SJSA1 (cell line): ENCODE measurements around the gene RASSF1. TPM values are rescaled to one million over a fixed set of nuclear protein-coding genes. Genes with fewer than 3 reads are reported as not detected.

ENCODE experiments used
- DNase-seq, 2 experiments: peaks; one replicate each; pipeline ENCODE4 v3.0.0-alpha.2; 2015 to 2020; ENCODE audit warnings: low spot score in 2 of 2, low read depth in 1 of 2
- H3K27ac ChIP-seq: fragments of 250-450 bp; sonication (Bioruptor Pico); 2 replicates; pipeline ENCODE4 v1.5.1; 2020; ENCODE audit warnings: mild to moderate bottlenecking, moderate library complexity
- H3K27me3 ChIP-seq: fragments of 250-450 bp; sonication (Bioruptor Pico); replicated peaks from 2 replicates; pipeline ENCODE4 v1.5.1; 2020; ENCODE audit warnings: mild to moderate bottlenecking, moderate library complexity
- H3K36me3 ChIP-seq: fragments of 250-450 bp; sonication (Bioruptor Pico); 2 replicates; pipeline ENCODE4 v1.5.1; 2020; ENCODE audit warnings: mild to moderate bottlenecking
- H3K4me1 ChIP-seq: fragments of 250-450 bp; sonication (Bioruptor Pico); replicated peaks from 2 replicates; pipeline ENCODE4 v1.6.1; 2021; ENCODE audit warnings: mild to moderate bottlenecking
- H3K4me3 ChIP-seq: fragments of 250-450 bp; sonication (Bioruptor Pico); 2 replicates; pipeline ENCODE4 v1.5.1; 2020; ENCODE audit warnings: mild to moderate bottlenecking
- H3K9me3 ChIP-seq: fragments of 250-450 bp; sonication (Bioruptor Pico); replicated peaks from 2 replicates; pipeline ENCODE4 v1.5.1; 2020; ENCODE audit warnings: mild to moderate bottlenecking
- total RNA-seq: library from RNA; depleted of rRNA; stranded (reverse); fragments of >200 nt; shearing (Covaris generic); gene quantifications from 2 replicates; pipeline ENCODE4 v1.2.3, GENCODE V29; 2014

RASSF1 gene
- total RNA-seq, 1 experiment from 2014 or later: 21.1 TPM

DNA sequence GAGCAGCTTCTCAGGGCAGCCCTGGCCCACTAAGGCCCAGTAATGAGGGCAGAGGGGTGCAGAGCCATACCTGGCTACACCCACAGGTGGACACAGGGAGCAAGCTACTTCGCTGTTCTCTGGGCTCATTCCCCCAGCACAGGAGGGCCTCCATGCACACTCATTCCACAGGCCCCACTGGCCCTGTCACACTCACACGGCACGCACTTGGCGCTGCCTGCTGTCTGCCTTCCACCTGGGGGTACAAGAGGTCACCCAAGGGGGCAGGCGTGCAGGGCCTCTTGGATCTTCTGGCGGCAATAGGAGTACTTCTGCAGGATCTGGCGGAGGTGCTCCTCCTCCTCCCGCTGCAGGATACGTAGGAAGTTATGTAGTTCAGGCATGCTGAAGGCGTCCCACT, 10.3 kb downstream of the RASSF1 start:
- H3K36me3 ChIP-seq: peaks cover 65% of the 10 kb centered on the region
- H3K4me1 ChIP-seq: peaks cover 17% of the 10 kb centered on the region
- no peak overlapping the region for H3K4me3 ChIP-seq
- no peaks in the 10 kb centered on the region for H3K9me3 ChIP-seq
- H3K27ac ChIP-seq: no peak overlapping the region
- H3K27me3 ChIP-seq: no peaks in the 10 kb centered on the region
- no peak for DNase-seq

DNA sequence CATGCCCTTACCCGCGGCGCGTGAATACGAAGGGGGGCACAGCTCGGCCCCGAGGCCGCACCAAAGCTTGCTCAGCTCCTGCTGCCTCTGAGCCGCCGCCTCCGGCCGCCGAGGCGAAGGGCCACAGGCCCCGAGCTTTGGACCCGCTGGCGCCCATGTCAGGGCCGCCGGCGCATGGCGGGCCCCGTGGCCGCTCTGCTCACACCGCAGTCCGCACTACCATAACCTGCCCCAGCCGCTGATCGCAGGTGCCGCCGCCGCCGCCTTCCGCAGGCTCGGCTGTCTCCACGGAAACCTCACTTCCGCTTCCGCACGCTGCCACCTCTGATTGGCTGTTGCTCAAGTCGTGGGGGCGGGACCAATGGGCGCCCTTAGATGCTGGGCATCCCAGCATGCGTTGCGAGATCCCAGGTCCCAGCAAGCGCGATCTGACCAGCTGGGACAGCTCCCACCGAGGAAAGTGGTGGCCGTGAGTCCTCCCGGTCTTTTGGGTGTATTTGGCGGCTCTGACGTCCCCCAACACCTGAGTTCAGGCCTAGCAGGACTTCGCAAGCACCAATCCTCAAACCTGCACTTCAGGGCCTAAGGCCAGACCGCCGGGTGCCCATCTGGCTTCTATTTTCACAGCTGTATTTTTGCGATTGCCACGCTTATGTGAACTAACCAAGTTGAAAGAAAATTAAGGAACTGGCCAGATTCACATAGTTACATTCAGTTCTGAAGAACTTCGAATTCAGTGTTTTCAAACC, 12.5 kb downstream of the RASSF1 start, which contains the start of gene TUSC2:
Gene TUSC2 (minus strand): TSS at position 281 of the 749 bp plus-strand sequence. CDS start 124 bp downstream, at position 157.
- peak; percentile 76 to 93 for DNase-seq
- H3K27me3 ChIP-seq: no peaks in the 10 kb centered on the region
- H3K4me3 ChIP-seq: peak within 1 kb of the TSS; percentile 76

GRCh38 chr3:50327129-50327528, 13.5 kb downstream of the RASSF1 start:
- no peak overlapping the region for H3K27ac ChIP-seq
- DNase-seq: no peak
- H3K4me3 ChIP-seq: peak overlapping the region; percentile 76
- peaks cover 14% of the 10 kb centered on the region for H3K4me1 ChIP-seq
- H3K36me3 ChIP-seq: peaks cover 53% of the 10 kb centered on the region
- no peaks in the 10 kb centered on the region for H3K9me3 ChIP-seq
- H3K27me3 ChIP-seq: no peaks in the 10 kb centered on the region

More for the DNA sequence above, 12.5 kb downstream of the RASSF1 start, which contains the start of gene TUSC2:
- no peaks in the 10 kb centered on the region for H3K9me3 ChIP-seq
- no peak within 1 kb of the TSS for H3K27ac ChIP-seq
- peaks cover 61% of the 10 kb centered on the region for H3K36me3 ChIP-seq
- peaks cover 14% of the 10 kb centered on the region for H3K4me1 ChIP-seq

DNA sequence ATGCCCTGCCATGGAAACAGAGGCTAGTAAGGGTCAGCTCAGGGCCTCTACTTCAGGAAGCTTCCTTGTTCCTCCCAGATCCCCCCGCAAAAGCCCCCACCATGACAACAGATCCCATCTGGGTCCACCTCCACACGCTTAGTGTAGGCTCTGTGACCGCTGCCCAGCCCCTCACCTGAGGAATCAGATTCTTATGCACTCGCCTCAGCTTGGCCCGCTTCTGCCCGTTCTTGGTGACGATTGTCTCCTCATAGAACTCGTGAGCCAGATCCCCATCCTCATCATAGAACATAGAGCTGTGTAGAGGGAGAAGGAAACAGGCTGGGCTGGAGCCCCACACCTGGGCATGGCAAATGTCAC, 14.5 kb downstream of the RASSF1 start:
- H3K9me3 ChIP-seq: no peaks in the 10 kb centered on the region
- no peaks in the 10 kb centered on the region for H3K27me3 ChIP-seq
- no peak overlapping the region for H3K27ac ChIP-seq
- peaks cover 45% of the 10 kb centered on the region for H3K36me3 ChIP-seq
- H3K4me3 ChIP-seq: no peak overlapping the region
- peaks cover 22% of the 10 kb centered on the region for H3K4me1 ChIP-seq
- DNase-seq: no peak

DNA sequence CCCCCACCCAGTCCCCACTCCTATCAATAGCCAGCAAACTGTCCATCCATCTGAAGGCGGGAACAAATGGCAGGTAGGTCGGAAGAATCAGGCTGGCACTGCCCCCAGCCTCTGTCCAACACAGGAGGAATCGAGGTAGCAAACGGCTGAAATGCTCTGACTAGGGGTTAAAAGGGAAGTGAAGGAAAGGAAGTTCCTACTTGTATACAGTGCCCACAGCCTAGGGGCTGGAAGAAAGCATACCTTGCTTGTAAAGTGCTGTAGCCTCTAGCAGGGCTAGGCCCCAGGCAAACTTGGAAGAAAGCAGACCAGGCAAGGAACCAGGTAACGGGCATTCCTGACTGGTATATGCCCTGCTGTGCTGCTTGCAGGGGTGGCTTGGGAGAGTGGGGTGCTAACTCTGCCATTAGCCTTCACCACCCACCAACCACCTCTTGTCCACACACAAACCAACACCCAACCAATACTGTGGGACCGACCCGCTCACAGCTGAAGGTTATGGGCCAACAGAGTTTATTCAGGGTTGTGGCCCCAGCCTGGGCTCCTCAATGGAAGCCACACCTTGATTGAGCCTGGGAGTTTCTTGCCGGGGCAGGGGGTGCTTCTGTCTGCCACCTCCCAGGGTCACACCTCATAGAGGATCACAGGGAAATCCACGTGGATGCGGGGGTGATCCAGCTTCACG, 15.0 kb downstream of the RASSF1 start:
- no peak for DNase-seq
- Histone ChIP-seq H3K36me3 (peaks cover 43% of the 10 kb centered on the region), H3K9me3 (no peaks in the 10 kb centered on the region), H3K4me1 (peaks cover 24% of the 10 kb centered on the region), H3K27ac (no peak overlapping the region), H3K4me3 (no peak overlapping the region), H3K27me3 (no peaks in the 10 kb centered on the region)

DNA sequence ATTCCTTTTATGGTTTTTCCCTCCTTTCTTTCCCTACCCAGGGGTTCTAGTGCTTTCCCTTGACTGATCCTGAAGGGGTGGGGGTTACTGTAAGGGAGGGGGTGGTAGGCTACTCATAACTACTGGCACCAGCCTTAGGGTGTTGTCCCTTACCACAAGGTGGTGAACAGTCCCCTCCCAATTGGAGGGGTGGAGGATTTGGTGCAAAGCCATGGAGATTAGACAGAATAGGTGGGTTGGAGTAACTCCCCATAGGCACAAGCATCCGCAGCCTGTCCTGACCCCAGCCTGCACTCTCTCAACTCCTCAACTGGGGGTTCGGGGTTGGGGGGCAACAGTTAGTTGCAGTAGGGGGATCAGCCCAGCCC, 15.5 kb downstream of the RASSF1 start:
- Histone ChIP-seq H3K36me3 (peaks cover 37% of the 10 kb centered on the region), H3K4me1 (peaks cover 29% of the 10 kb centered on the region), H3K9me3 (no peaks in the 10 kb centered on the region), H3K4me3 (no peak overlapping the region), H3K27me3 (no peaks in the 10 kb centered on the region), H3K27ac (no peak overlapping the region)
- DNase-seq: no peak

GRCh38 chr3:50324351-50325112, 16.1 kb downstream of the RASSF1 start:
- DNase-seq: peak; percentile 43 to 67
- Histone ChIP-seq H3K4me1 (peaks cover 32% of the 10 kb centered on the region), H3K9me3 (no peaks in the 10 kb centered on the region), H3K4me3 (no peak overlapping the region), H3K27ac (no peak overlapping the region), H3K27me3 (no peaks in the 10 kb centered on the region), H3K36me3 (peaks cover 36% of the 10 kb centered on the region)

- Histone ChIP-seq H3K4me3 (no peak overlapping the region), H3K4me1 (peaks cover 31% of the 10 kb centered on the region), H3K27ac (no peak overlapping the region), H3K9me3 (no peaks in the 10 kb centered on the region), H3K36me3 (peaks cover 38% of the 10 kb centered on the region), H3K27me3 (no peaks in the 10 kb centered on the region)
- DNase-seq: no peak
These were observed 16.9 kb downstream of the RASSF1 start for GRCh38 chr3:50323614-50324199.

GRCh38 chr3:50323092-50323600, 17.5 kb downstream of the RASSF1 start:
- H3K27ac ChIP-seq: no peak overlapping the region
- no peaks in the 10 kb centered on the region for H3K9me3 ChIP-seq
- H3K4me1 ChIP-seq: peaks cover 26% of the 10 kb centered on the region
- DNase-seq: no peak
- peaks cover 43% of the 10 kb centered on the region for H3K36me3 ChIP-seq
- H3K4me3 ChIP-seq: no peak overlapping the region
- no peaks in the 10 kb centered on the region for H3K27me3 ChIP-seq

- H3K9me3 ChIP-seq: no peaks in the 10 kb centered on the region
- no peak for DNase-seq
- peaks cover 25% of the 10 kb centered on the region for H3K4me1 ChIP-seq
- H3K27me3 ChIP-seq: no peaks in the 10 kb centered on the region
- peak within 1 kb of the TSS; percentile 100 for H3K27ac ChIP-seq
- H3K36me3 ChIP-seq: peaks cover 44% of the 10 kb centered on the region
- H3K4me3 ChIP-seq: peak within 1 kb of the TSS; percentile 97
These were observed 18.1 kb downstream of the RASSF1 start, which contains the start of gene HYAL2 for GRCh38 chr3:50322386-50323091. TSS of gene HYAL2 (minus strand) at chr3:50322745. CDS start at chr3:50320489, 2,256 bp downstream.

DNA sequence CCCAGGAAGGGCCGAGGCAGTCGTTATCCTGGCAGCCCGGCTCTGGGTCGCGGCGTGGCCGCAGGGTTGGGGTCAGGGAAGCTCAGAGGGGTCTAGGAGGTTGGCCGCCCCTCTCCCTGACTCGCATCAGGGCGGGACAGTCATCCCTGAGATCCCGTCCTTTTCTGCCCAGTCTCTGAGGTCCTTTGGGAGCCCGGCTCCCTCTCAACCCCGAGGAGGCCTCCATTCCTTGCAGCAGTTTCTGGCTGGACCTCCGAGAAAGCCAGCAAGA, 18.6 kb downstream of the RASSF1 start:
- Histone ChIP-seq H3K9me3 (no peaks in the 10 kb centered on the region), H3K27me3 (no peaks in the 10 kb centered on the region), H3K4me3 (peak overlapping the region; percentile 97), H3K4me1 (peaks cover 21% of the 10 kb centered on the region), H3K36me3 (peaks cover 44% of the 10 kb centered on the region), H3K27ac (no peak overlapping the region)
- no peak for DNase-seq

DNA sequence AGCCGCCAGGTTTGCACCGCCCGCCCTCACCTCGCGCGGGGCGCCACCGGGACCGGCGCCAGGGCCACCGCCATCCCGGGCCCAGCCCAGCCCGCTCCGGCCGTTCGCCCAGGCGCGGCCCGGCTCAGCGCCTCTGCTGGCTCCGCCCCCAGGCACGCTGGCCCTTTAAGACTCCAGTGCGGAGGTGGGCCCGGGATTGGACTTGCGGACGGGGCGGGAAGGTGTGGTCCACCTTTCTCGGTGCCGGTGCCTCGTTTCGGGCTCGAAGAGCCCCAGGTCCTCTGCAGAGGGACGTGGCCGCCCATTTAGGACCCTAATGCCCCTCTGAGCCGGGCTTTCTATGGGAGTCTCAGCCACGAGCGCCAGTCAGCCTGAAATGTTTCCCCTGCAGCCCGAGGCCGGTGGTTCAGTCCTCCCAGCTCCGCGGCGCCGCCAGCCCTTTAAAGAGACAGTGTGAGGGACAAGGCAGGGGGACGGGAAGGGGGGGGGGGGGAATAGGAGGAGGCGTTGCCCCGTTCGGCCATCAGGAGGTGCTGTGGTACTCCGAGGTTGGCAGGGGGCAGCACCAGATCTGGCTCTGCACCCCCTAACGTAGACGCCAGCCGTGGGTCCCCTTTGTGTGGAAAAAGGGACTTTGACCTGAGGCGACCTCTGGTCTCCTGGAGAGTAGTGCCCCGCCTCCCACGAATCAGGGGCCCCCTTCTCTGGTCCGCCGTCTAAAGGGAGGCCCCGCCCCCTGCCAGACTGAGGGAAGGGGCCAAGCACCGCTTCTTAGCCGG, 19.1 kb downstream of the RASSF1 start:
- Histone ChIP-seq H3K36me3 (peaks cover 47% of the 10 kb centered on the region), H3K4me3 (peak overlapping the region; percentile 97), H3K27me3 (no peaks in the 10 kb centered on the region), H3K9me3 (no peaks in the 10 kb centered on the region), H3K27ac (peak overlapping the region; percentile 100), H3K4me1 (peaks cover 24% of the 10 kb centered on the region)
- peak; percentile 89 to 97 for DNase-seq
